Measurements from ENCODE around the gene BHLHE40.

GRCh38 chr3:5006755-5007202, 27.5 kb downstream of the BHLHE40 start:
- no peak for TF ChIP-seq CREB1 (IDR thresholded peaks at IDR 0.05; ENCODE audit: low read depth)
- no peak for TF ChIP-seq RAD21 (IDR thresholded peaks at IDR 0.05; ENCODE audit: low read depth)
- TF ChIP-seq EP300 (IDR thresholded peaks at IDR 0.05; ENCODE audit: borderline replicate concordance): no peak
- no peak for TF ChIP-seq TAF1 (IDR thresholded peaks at IDR 0.05; ENCODE audit: low read depth)
- no peak for TF ChIP-seq REST (IDR thresholded peaks at IDR 0.05; ENCODE audit: low read depth)
- no peak for TF ChIP-seq CEBPB (IDR thresholded peaks at IDR 0.05)
- no peak for TF ChIP-seq NFIC (IDR thresholded peaks at IDR 0.05)
- TF ChIP-seq YY1 (IDR thresholded peaks at IDR 0.05; ENCODE audit: low read depth): no peak

All from Ishikawa (cell line).